Fibroblast of lung (primary cell): Measurements from ENCODE around the gene IL17B.

Experiments used
- CTCF ChIP-seq, 2 donors: IDR thresholded peaks in 1 of 2; conservative IDR thresholded peaks in 1 of 2; 1 replicate in 1 of 2; 2 replicates in 1 of 2; pipeline ENCODE4 v1.5.1; 2011 to 2012; ENCODE audit warnings: low read length in 2 of 2, control low read depth in 1 of 2, inconsistent platforms in 1 of 2, low read depth in 1 of 2, mild to moderate bottlenecking in 1 of 2
- EZH2 ChIP-seq: IDR thresholded peaks from 2 replicates; pipeline ENCODE4 v1.5.1; 2012; ENCODE audit warnings: low read length, control low read depth, mild to moderate bottlenecking; ENCODE audit errors: missing control alignments

- TF ChIP-seq CTCF (conservative IDR thresholded peaks at IDR 0.05 in 1 of 2, IDR thresholded peaks at IDR 0.05 in 1 of 2; ENCODE audit: low read depth in 1 of 2, low read length in 2 of 2) (no peak), EZH2 (no peak)
These were observed 47.8 kb upstream of the IL17B start for GRCh38 chr5:149426931-149427330.
